IMR-90 (cell line): ENCODE measurements around the gene RET. TPM values are rescaled to one million over a fixed set of nuclear protein-coding genes. Genes with fewer than 3 reads are reported as not detected.

Source experiments
- ATAC-seq: fragments of 200-7000 bp; cut with Tn5 transposase; 2 replicates; pipeline ENCODE4 v1.9.1; 2020; ENCODE audit warnings: low read depth, mild to moderate bottlenecking, moderate library complexity
- BruUV-seq: library from RNA; stranded (reverse); fragments of 400-500 nt; replicated peaks from 2 replicates; lab custom pipeline; 2021; lab: Mats Ljungman, UMichigan
- CTCF ChIA-PET: fragments of 300-600 bp; formaldehyde crosslinking; extraction: SDS; loops from one replicate; lab custom pipeline; 2021; ENCODE audit warnings: antibody characterized with exemption; lab: Yijun Ruan, JAX
- POLR2A ChIA-PET: fragments of 300-600 bp; sonication (Branson Sonifier 250); formaldehyde crosslinking; loops from one replicate; lab custom pipeline; 2022; ENCODE audit warnings: antibody characterized with exemption; ENCODE audit not compliant: unreplicated experiment; lab: Charles Lee
- DNase-seq: peaks from one replicate; pipeline ENCODE4 v3.0.0; 2013
- H2AFZ ChIP-seq: replicated peaks from 2 replicates; pipeline ENCODE3; 2013; ENCODE audit warnings: low read length, mild to moderate bottlenecking; ENCODE audit not compliant: poor library complexity
- H2AK5ac ChIP-seq: 2 replicates; pipeline ENCODE4 v1.6.1; 2013; ENCODE audit warnings: low read depth, low read length, inconsistent platforms
- H2AK9ac ChIP-seq: replicated peaks from 2 replicates; pipeline ENCODE3; 2013; ENCODE audit warnings: mild to moderate bottlenecking, low read depth, low read length, moderate library complexity; ENCODE audit not compliant: poor library complexity
- H2BK120ac ChIP-seq: 2 replicates; pipeline ENCODE4 v1.6.1; 2013; ENCODE audit warnings: low read depth, low read length, inconsistent platforms
- H2BK15ac ChIP-seq: 3 replicates; pipeline ENCODE4 v1.6.1; 2013; ENCODE audit warnings: low read depth, low read length, inconsistent platforms
- H2BK20ac ChIP-seq: 2 replicates; pipeline ENCODE4 v1.6.1; 2013; ENCODE audit warnings: low read depth, mild to moderate bottlenecking, inconsistent platforms, low read length, moderate library complexity
- H2BK5ac ChIP-seq: 2 replicates; pipeline ENCODE4 v1.6.1; 2013; ENCODE audit warnings: mild to moderate bottlenecking, low read depth, low read length, inconsistent platforms; ENCODE audit not compliant: poor library complexity, severe bottlenecking
- H3K14ac ChIP-seq: replicated peaks from 2 replicates; pipeline ENCODE4 v1.6.1; 2013; ENCODE audit warnings: low read depth, low read length, inconsistent platforms
- H3K18ac ChIP-seq: 2 replicates; pipeline ENCODE4 v1.6.1; 2013; ENCODE audit warnings: low read depth, low read length, control low read depth
- H3K23ac ChIP-seq: 2 replicates; pipeline ENCODE4 v1.6.1; 2013; ENCODE audit warnings: low read depth, low read length, inconsistent platforms
- H3K27ac ChIP-seq: 2 replicates; pipeline ENCODE4 v1.5.1; 2013; ENCODE audit warnings: mild to moderate bottlenecking, control low read depth, low read length; ENCODE audit not compliant: insufficient read depth
- H3K27me3 ChIP-seq: 2 replicates; pipeline ENCODE4 v1.6.1; 2013; ENCODE audit warnings: low read length; ENCODE audit not compliant: control insufficient read depth, insufficient read depth
- H3K36me3 ChIP-seq: 2 replicates; pipeline ENCODE4 v1.6.1; 2013; ENCODE audit warnings: low read length, mixed read lengths; ENCODE audit not compliant: control insufficient read depth, insufficient read depth
- H3K4ac ChIP-seq: 2 replicates; pipeline ENCODE4 v1.6.1; 2013; ENCODE audit warnings: low read depth, low read length, inconsistent platforms
- H3K4me1 ChIP-seq: 2 replicates; pipeline ENCODE4 v1.6.1; 2013; ENCODE audit warnings: low read length, mixed read lengths; ENCODE audit not compliant: control insufficient read depth, insufficient read depth
- H3K4me2 ChIP-seq: 2 replicates; pipeline ENCODE4 v1.6.1; 2013; ENCODE audit warnings: low read depth, mild to moderate bottlenecking, control low read depth, low read length, moderate library complexity
- H3K4me3 ChIP-seq: 2 replicates; pipeline ENCODE4 v1.5.1; 2013; ENCODE audit warnings: low read depth, mild to moderate bottlenecking, control low read depth, low read length, moderate library complexity; ENCODE audit not compliant: insufficient read depth
- H3K56ac ChIP-seq: 2 replicates; pipeline ENCODE4 v1.6.1; 2013; ENCODE audit warnings: low read length, inconsistent platforms; ENCODE audit not compliant: insufficient read depth; ENCODE audit errors: extremely low read depth
- H3K79me1 ChIP-seq, 2 experiments: 2 replicates each; pipeline ENCODE4 v1.6.1; 2013; ENCODE audit warnings: low read length in 2 of 2, inconsistent platforms in 1 of 2, low read depth in 1 of 2
- H3K9ac ChIP-seq: 2 replicates; pipeline ENCODE4 v1.6.1; 2013; ENCODE audit warnings: low read depth, low read length, control low read depth
- H3K9me1 ChIP-seq: 2 replicates; pipeline ENCODE4 v1.6.1; 2013; ENCODE audit warnings: low read length, inconsistent platforms; ENCODE audit not compliant: insufficient read depth
- H3K9me3 ChIP-seq: 2 replicates; pipeline ENCODE4 v1.6.1; 2013; ENCODE audit warnings: low read length; ENCODE audit not compliant: control insufficient read depth, insufficient read depth
- H4K20me1 ChIP-seq: 2 replicates; pipeline ENCODE4 v1.6.1; 2013; ENCODE audit warnings: low read length, inconsistent platforms; ENCODE audit not compliant: insufficient read depth
- H4K5ac ChIP-seq: 2 replicates; pipeline ENCODE4 v1.6.1; 2013; ENCODE audit warnings: mild to moderate bottlenecking, low read depth, low read length, control low read depth
- H4K8ac ChIP-seq, 2 experiments: 2 replicates each; pipeline ENCODE4 v1.6.1; 2013; ENCODE audit warnings: low read depth in 2 of 2, low read length in 2 of 2, control low read depth in 1 of 2, inconsistent platforms in 1 of 2
- H4K91ac ChIP-seq: 2 replicates; pipeline ENCODE4 v1.6.1; 2013; ENCODE audit warnings: low read depth, low read length, inconsistent platforms; ENCODE audit not compliant: insufficient read depth
- BHLHE40 ChIP-seq: fragments of 150-350 bp; IDR thresholded peaks from 2 replicates; pipeline ENCODE4 v1.6.1; 2016; ENCODE audit warnings: mild to moderate bottlenecking, low read depth, low read length
- CEBPB ChIP-seq: IDR thresholded peaks from 2 replicates; pipeline ENCODE4 v1.6.1; 2012; ENCODE audit warnings: low read depth, low read length, improper control_type of control experiment
- CHD1 ChIP-seq: IDR thresholded peaks from 2 replicates; pipeline ENCODE4 v1.6.1; 2012; ENCODE audit warnings: low read depth, low read length, improper control_type of control experiment
- FOS ChIP-seq: fragments of 150-350 bp; IDR thresholded peaks from 2 replicates; pipeline ENCODE4 v1.6.1; 2016; ENCODE audit warnings: low read depth, low read length
- MAFK ChIP-seq: IDR thresholded peaks from 2 replicates; pipeline ENCODE4 v1.6.1; 2012; ENCODE audit warnings: low read depth, low read length, improper control_type of control experiment
- MAZ ChIP-seq: IDR thresholded peaks from 2 replicates; pipeline ENCODE4 v1.6.1; 2012; ENCODE audit warnings: low read depth, mild to moderate bottlenecking, low read length, improper control_type of control experiment, moderate library complexity, borderline replicate concordance
- MXI1 ChIP-seq: IDR thresholded peaks from 2 replicates; pipeline ENCODE4 v1.6.1; 2012; ENCODE audit warnings: low read depth, mild to moderate bottlenecking, low read length, moderate library complexity, borderline replicate concordance
- NFE2L2 ChIP-seq: fragments of 150-350 bp; IDR thresholded peaks from 2 replicates; pipeline ENCODE4 v1.6.1; 2016; ENCODE audit warnings: low read depth, mild to moderate bottlenecking, low read length
- POLR2A ChIP-seq: IDR thresholded peaks from 2 replicates; pipeline ENCODE4 v1.6.1; 2012; ENCODE audit warnings: mild to moderate bottlenecking, low read depth, low read length
- RAD21 ChIP-seq: IDR thresholded peaks from 2 replicates; pipeline ENCODE4 v1.6.1; 2012; ENCODE audit warnings: low read length, improper control_type of control experiment
- RCOR1 ChIP-seq: IDR thresholded peaks from 2 replicates; pipeline ENCODE4 v1.6.1; 2012; ENCODE audit warnings: mild to moderate bottlenecking, low read length, improper control_type of control experiment; ENCODE audit not compliant: insufficient replicate concordance
- RFX5 ChIP-seq: IDR thresholded peaks from 2 replicates; pipeline ENCODE4 v1.8.0; 2012; ENCODE audit warnings: low read depth, mild to moderate bottlenecking, low read length, moderate library complexity
- SMC3 ChIP-seq: fragments of 150-350 bp; IDR thresholded peaks from 2 replicates; pipeline ENCODE4 v1.6.1; 2016; ENCODE audit warnings: low read depth, mild to moderate bottlenecking, antibody characterized with exemption, low read length, moderate library complexity
- WGBS, 2 experiments: methylation state at CpG; one replicate each; pipeline versions ENCODE4 v1.1.5 to v1.1.7; 2013; ENCODE audit warnings: missing lambda C conversion rate in 2 of 2; ENCODE audit not compliant: insufficient read length in 1 of 2; ENCODE audit errors: extremely low coverage in 2 of 2; 5-methylcytosine and 5-hydroxymethylcytosine counted together
- dilution Hi-C: fragments of 300-500 bp; cut with HindIII; formaldehyde crosslinking; loops from one replicate; pipeline ENCODE4 v1.14.3; 2018; ENCODE audit warnings: low sequenced_read_pairs; ENCODE audit not compliant: unreplicated experiment
- in situ Hi-C: fragments of 300-500 bp; cut with MboI; formaldehyde crosslinking; loops from 3 replicates; pipeline ENCODE4 v1.14.3; 2019; ENCODE audit warnings: low sequenced_read_pairs, inconsistent platforms, mixed read lengths
- intact Hi-C: fragments of 100-400 bp; cut with micrococcal nuclease; formaldehyde crosslinking; loops from 2 replicates; pipeline ENCODE4 v1.10.0; 2022
- polyA plus RNA-seq, 3 experiments: library from polyadenylated mRNA; depleted of rRNA; stranded (reverse); fragments of >200 nt; gene quantifications; 2 replicates each; pipeline ENCODE4 v1.2.3, GENCODE V29; 2012; ENCODE audit warnings: low replicate concordance in 1 of 3
- total RNA-seq: library from RNA; depleted of rRNA; stranded (reverse); fragments of >200 nt; gene quantifications from 2 replicates; pipeline ENCODE4 v1.2.3, GENCODE V29; 2012
- TF ChIP-seq, protein P1 (sequence below): fragments of 150-350 bp; IDR thresholded peaks from 2 replicates; pipeline ENCODE4 v1.6.1; 2016; ENCODE audit warnings: low read depth, mild to moderate bottlenecking, low read length, moderate library complexity, borderline replicate concordance
- TF ChIP-seq, protein P2 (sequence below): conservative IDR thresholded peaks from 2 replicates; pipeline ENCODE4 v1.5.1; 2012; ENCODE audit warnings: mild to moderate bottlenecking, low read depth, low read length, improper control_type of control experiment
- TF ChIP-seq, protein P3 (sequence below): fragments of 150-350 bp; IDR thresholded peaks from 2 replicates; pipeline ENCODE4 v1.6.1; 2017; ENCODE audit warnings: mild to moderate bottlenecking, antibody characterized with exemption, low read length, low read depth

Gene RET
- total and polyA plus RNA-seq, 2 of the 4 experiments (the other 2 are of a cell fraction) = 0.10 to 0.18 TPM

DNA sequence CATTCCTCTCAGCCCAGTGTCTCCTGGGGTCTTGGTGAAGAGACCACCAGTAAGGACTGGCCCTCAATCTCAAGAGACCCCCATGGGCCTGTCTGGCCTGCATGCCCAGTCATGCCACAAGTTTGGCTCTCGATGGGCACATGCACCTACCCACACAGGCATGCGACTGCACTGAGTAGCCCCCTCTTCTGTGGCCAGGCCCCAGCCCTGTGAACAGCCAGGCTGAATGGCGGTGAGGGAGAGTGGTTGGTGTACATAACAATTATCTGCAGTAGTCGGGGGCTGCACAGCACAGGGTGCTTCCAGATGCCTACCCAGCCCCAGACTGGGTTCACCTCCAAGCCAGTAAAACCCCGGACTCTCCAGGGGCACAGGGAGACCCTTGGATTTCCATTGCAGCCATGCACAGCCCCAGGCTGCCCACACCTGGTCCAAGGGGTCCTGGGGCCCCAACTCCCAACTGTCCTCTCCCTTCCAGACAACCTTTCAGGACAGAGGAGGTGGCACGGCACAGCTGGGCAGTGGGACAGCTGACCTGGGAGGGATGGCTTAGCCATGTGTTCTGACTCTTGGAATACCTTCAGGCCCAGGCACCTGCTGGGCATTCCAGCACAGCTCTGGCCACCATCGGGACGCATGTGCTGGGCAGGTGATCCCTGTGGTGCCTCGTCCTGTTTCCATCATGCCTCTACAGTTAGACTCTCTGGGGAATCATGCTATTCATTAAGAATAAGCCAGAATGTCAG lies 40.3 kb downstream of the RET start:
- Histone ChIP-seq H2BK20ac (no peak overlapping the region), H2AFZ (no peak overlapping the region), H3K27me3 (peaks cover 25% of the 10 kb centered on the region; the same call in 1 of the 2 replicates), H3K9me3 (no peaks in the 10 kb centered on the region), H2AK9ac (no peak overlapping the region), H3K23ac (no peak overlapping the region), H3K4me3 (no peak overlapping the region), H3K36me3 (no peaks in the 10 kb centered on the region), H2AK5ac (no peak overlapping the region), H3K4ac (no peak overlapping the region), H4K5ac (no peak overlapping the region), H4K20me1 (no peaks in the 10 kb centered on the region), H3K18ac (no peak overlapping the region), H2BK120ac (no peak overlapping the region), H3K9ac (no peak overlapping the region), H4K91ac (no peak overlapping the region), H3K56ac (no peak overlapping the region), H3K27ac (no peak overlapping the region), H3K79me1 (no peaks in the 10 kb centered on the region), H3K14ac (no peak overlapping the region), H2BK5ac (no peak overlapping the region), H4K8ac (no peak overlapping the region), H3K4me1 (no peaks in the 10 kb centered on the region), H3K9me1 (0 out of 2 replicates have a peak, but pooled peaks cover 4% of the 10 kb centered on the region), H3K4me2 (no peak overlapping the region), H2BK15ac (no peak overlapping the region)
- TF ChIP-seq, protein P1, sequence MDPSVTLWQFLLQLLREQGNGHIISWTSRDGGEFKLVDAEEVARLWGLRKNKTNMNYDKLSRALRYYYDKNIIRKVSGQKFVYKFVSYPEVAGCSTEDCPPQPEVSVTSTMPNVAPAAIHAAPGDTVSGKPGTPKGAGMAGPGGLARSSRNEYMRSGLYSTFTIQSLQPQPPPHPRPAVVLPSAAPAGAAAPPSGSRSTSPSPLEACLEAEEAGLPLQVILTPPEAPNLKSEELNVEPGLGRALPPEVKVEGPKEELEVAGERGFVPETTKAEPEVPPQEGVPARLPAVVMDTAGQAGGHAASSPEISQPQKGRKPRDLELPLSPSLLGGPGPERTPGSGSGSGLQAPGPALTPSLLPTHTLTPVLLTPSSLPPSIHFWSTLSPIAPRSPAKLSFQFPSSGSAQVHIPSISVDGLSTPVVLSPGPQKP = no peak
- TF ChIP-seq, protein P2, sequence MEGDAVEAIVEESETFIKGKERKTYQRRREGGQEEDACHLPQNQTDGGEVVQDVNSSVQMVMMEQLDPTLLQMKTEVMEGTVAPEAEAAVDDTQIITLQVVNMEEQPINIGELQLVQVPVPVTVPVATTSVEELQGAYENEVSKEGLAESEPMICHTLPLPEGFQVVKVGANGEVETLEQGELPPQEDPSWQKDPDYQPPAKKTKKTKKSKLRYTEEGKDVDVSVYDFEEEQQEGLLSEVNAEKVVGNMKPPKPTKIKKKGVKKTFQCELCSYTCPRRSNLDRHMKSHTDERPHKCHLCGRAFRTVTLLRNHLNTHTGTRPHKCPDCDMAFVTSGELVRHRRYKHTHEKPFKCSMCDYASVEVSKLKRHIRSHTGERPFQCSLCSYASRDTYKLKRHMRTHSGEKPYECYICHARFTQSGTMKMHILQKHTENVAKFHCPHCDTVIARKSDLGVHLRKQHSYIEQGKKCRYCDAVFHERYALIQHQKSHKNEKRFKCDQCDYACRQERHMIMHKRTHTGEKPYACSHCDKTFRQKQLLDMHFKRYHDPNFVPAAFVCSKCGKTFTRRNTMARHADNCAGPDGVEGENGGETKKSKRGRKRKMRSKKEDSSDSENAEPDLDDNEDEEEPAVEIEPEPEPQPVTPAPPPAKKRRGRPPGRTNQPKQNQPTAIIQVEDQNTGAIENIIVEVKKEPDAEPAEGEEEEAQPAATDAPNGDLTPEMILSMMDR = no peak
- TF ChIP-seq BHLHE40 = no peak
- no peak for TF ChIP-seq NFE2L2
- TF ChIP-seq MAFK = no peak
- no peak for TF ChIP-seq FOS
- no peak for TF ChIP-seq MXI1
- no peak for TF ChIP-seq MAZ
- TF ChIP-seq RCOR1 = no peak
- no peak for TF ChIP-seq SMC3
- TF ChIP-seq CHD1 = no peak
- no peak for TF ChIP-seq POLR2A
- TF ChIP-seq CEBPB = no peak
- TF ChIP-seq RFX5 = no peak
- no peak for TF ChIP-seq RAD21
- TF ChIP-seq, protein P3, sequence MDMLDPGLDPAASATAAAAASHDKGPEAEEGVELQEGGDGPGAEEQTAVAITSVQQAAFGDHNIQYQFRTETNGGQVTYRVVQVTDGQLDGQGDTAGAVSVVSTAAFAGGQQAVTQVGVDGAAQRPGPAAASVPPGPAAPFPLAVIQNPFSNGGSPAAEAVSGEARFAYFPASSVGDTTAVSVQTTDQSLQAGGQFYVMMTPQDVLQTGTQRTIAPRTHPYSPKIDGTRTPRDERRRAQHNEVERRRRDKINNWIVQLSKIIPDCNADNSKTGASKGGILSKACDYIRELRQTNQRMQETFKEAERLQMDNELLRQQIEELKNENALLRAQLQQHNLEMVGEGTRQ = no peak
- ChIA-PET CTCF (no interaction called here), POLR2A (no interaction called here)
- no peak for ATAC-seq
- in situ Hi-C loops = no loop called here
- no TSS peak for BruUV-seq
- no peak for DNase-seq
- WGBS, 2 experiments = 75% methylated on average over 2 of the region's 9 CpGs; no CpG with 5 or more reads in 1 of the 2 experiments
- intact Hi-C loops = no loop called here
- dilution Hi-C loops = no loop called here
